Upper lobe of left lung (tissue), 4 donors: Measurements from ENCODE around the gene COASY.
"Not testable (repeated sequence)": the region's sequence is repeated elsewhere in the genome, so short reads cannot be mapped to it uniquely, and the experiment has no call there.

ENCODE experiments used
- CTCF ChIP-seq, 6 experiments: fragments of 450-650 bp in 4 of 6; fragments of 200-600 bp in 2 of 6; sonication (generic) in 2 of 6; IDR thresholded peaks; one replicate each; pipeline ENCODE4 v1.5.1; 2016 to 2019; ENCODE audit warnings: antibody characterized with exemption in 6 of 6
- EP300 ChIP-seq, 4 donors: sonication (generic); formaldehyde crosslinking; IDR thresholded peaks; one replicate each; pipeline ENCODE4 v1.5.1; 2017; ENCODE audit warnings: antibody characterized with exemption in 4 of 4, control low read depth in 2 of 4

GRCh38 chr17:42609814-42610801 is 48.2 kb downstream of the COASY start:
- TF ChIP-seq CTCF, EP300 (IDR thresholded peaks at IDR 0.05): not testable (repeated sequence)
